WTC11 (cell line): Measurements from ENCODE around the gene CST3. TPM values are rescaled to one million over a fixed set of nuclear protein-coding genes. Genes with fewer than 3 reads are reported as not detected.

Experiments
- ATAC-seq: fragments of 200-7000 bp; cut with Tn5 transposase; 2 replicates; pipeline ENCODE4 v1.10.0; 2021; ENCODE audit warnings: mild to moderate bottlenecking, moderate library complexity
- CTCF ChIA-PET: fragments of 300-600 bp; sonication (Branson Sonifier 250); formaldehyde crosslinking; loops from one replicate; lab custom pipeline; 2021; ENCODE audit warnings: antibody characterized with exemption; lab: Charles Lee
- POLR2A ChIA-PET: fragments of 350-600 bp; sonication (Branson Sonifier 250); formaldehyde crosslinking; loops from one replicate; lab custom pipeline; 2021; ENCODE audit warnings: antibody characterized with exemption; lab: Charles Lee
- DNase-seq: peaks from one replicate; pipeline ENCODE4 v3.0.0; 2021; ENCODE audit warnings: low spot score
- H3K27ac Mint-ChIP-seq: 2 replicates; pipeline ENCODE4 v1.8.0; 2021; ENCODE audit warnings: mixed read lengths
- H3K27me3 Mint-ChIP-seq: 2 replicates; pipeline ENCODE4 v1.8.0; 2021; ENCODE audit warnings: low read depth, mild to moderate bottlenecking, moderate library complexity, mixed read lengths
- H3K36me3 Mint-ChIP-seq: 2 replicates; pipeline ENCODE4 v1.8.0; 2021; ENCODE audit warnings: mixed read lengths
- H3K4me1 Mint-ChIP-seq: 2 replicates; pipeline ENCODE4 v1.8.0; 2022; ENCODE audit warnings: mixed read lengths
- H3K4me3 Mint-ChIP-seq: 2 replicates; pipeline ENCODE4 v1.8.0; 2021; ENCODE audit warnings: mild to moderate bottlenecking, moderate library complexity, mixed read lengths
- H3K9me3 Mint-ChIP-seq: 2 replicates; pipeline ENCODE4 v1.8.0; 2021; ENCODE audit warnings: mixed read lengths
- ATF6 ChIP-seq: sonication (generic); formaldehyde crosslinking; IDR thresholded peaks from 2 replicates; pipeline ENCODE4 v1.8.1; 2023; ENCODE audit warnings: mild to moderate bottlenecking, missing genetic modification reagents
- E2F1 ChIP-seq: sonication (generic); formaldehyde crosslinking; IDR thresholded peaks from 2 replicates; pipeline ENCODE4 v1.8.0; 2022; ENCODE audit warnings: mild to moderate bottlenecking, missing genetic modification reagents
- E2F4 ChIP-seq: sonication (generic); formaldehyde crosslinking; IDR thresholded peaks from 2 replicates; pipeline ENCODE4 v1.8.1; 2022; ENCODE audit warnings: low read depth, mild to moderate bottlenecking, moderate library complexity, missing genetic modification reagents, borderline replicate concordance
- EMX1 ChIP-seq: fragments of 250-450 bp; sonication (Bioruptor Pico); IDR thresholded peaks from 2 replicates; pipeline ENCODE4 v1.8.0; 2021; ENCODE audit warnings: mild to moderate bottlenecking
- ERG ChIP-seq: fragments of 250-450 bp; sonication (Bioruptor Pico); IDR thresholded peaks from 2 replicates; pipeline ENCODE4 v1.8.0; 2021; ENCODE audit warnings: mild to moderate bottlenecking
- FOXP4 ChIP-seq: sonication (generic); formaldehyde crosslinking; IDR thresholded peaks from 2 replicates; pipeline ENCODE4 v1.8.0; 2022; ENCODE audit warnings: mild to moderate bottlenecking, missing genetic modification reagents
- GABPB1 ChIP-seq: sonication (generic); formaldehyde crosslinking; IDR thresholded peaks from 2 replicates; pipeline ENCODE4 v1.8.1; 2023; ENCODE audit warnings: mild to moderate bottlenecking, missing genetic modification reagents
- GTF2I ChIP-seq: fragments of 250-450 bp; sonication (Bioruptor Pico); conservative IDR thresholded peaks from 2 replicates; pipeline ENCODE4 v1.4.0; 2021; ENCODE audit warnings: mild to moderate bottlenecking
- JUN ChIP-seq: sonication (generic); formaldehyde crosslinking; IDR thresholded peaks from 2 replicates; pipeline ENCODE4 v1.8.0; 2023; ENCODE audit warnings: mild to moderate bottlenecking, missing genetic modification reagents
- NR2C2 ChIP-seq: sonication (generic); formaldehyde crosslinking; IDR thresholded peaks from 2 replicates; pipeline ENCODE4 v1.8.0; 2022; ENCODE audit warnings: mild to moderate bottlenecking, missing genetic modification reagents
- PREB ChIP-seq: sonication (generic); formaldehyde crosslinking; IDR thresholded peaks from 2 replicates; pipeline ENCODE4 v1.8.1; 2022; ENCODE audit warnings: mild to moderate bottlenecking, missing genetic modification reagents, moderate library complexity, borderline replicate concordance
- RORB ChIP-seq: fragments of 250-450 bp; sonication (Bioruptor Pico); IDR thresholded peaks from 2 replicates; pipeline ENCODE4 v1.9.0; 2021; ENCODE audit warnings: mild to moderate bottlenecking
- STAT6 ChIP-seq: sonication (generic); formaldehyde crosslinking; conservative IDR thresholded peaks from 2 replicates; pipeline ENCODE4 v1.8.1; 2023; ENCODE audit warnings: mild to moderate bottlenecking, low read depth, missing genetic modification reagents, moderate library complexity
- TCF7 ChIP-seq: sonication (generic); formaldehyde crosslinking; IDR thresholded peaks from 2 replicates; pipeline ENCODE4 v1.8.0; 2022; ENCODE audit warnings: mild to moderate bottlenecking, low read depth, missing genetic modification reagents, moderate library complexity
- TEAD4 ChIP-seq: sonication (generic); formaldehyde crosslinking; IDR thresholded peaks from 2 replicates; pipeline ENCODE4 v1.8.0; 2022; ENCODE audit warnings: mild to moderate bottlenecking, missing genetic modification reagents
- USF1 ChIP-seq: sonication (generic); formaldehyde crosslinking; IDR thresholded peaks from 2 replicates; pipeline ENCODE4 v1.8.0; 2022; ENCODE audit warnings: mild to moderate bottlenecking, missing genetic modification reagents
- ZBTB43 ChIP-seq: sonication (generic); formaldehyde crosslinking; IDR thresholded peaks from 2 replicates; pipeline ENCODE4 v1.8.1; 2023; ENCODE audit warnings: mild to moderate bottlenecking, missing genetic modification reagents
- ZNF416 ChIP-seq: fragments of 250-450 bp; sonication (Bioruptor Pico); IDR thresholded peaks from 2 replicates; pipeline ENCODE4 v1.9.0; 2021; ENCODE audit warnings: mild to moderate bottlenecking, inconsistent platforms
- ZNF423 ChIP-seq: fragments of 250-450 bp; sonication (Bioruptor Pico); IDR thresholded peaks from 2 replicates; pipeline ENCODE4 v2.1.2; 2022; ENCODE audit warnings: mild to moderate bottlenecking, moderate library complexity
- ZNF671 ChIP-seq: fragments of 250-450 bp; sonication (Bioruptor Pico); IDR thresholded peaks from 2 replicates; pipeline ENCODE4 v1.8.0; 2021; ENCODE audit warnings: mild to moderate bottlenecking
- total RNA-seq: library from RNA; stranded (reverse); gene quantifications from 3 replicates; pipeline ENCODE4 v1.2.3, GENCODE V29; 2021

CST3 gene
- total RNA-seq, 1 experiment from 2014 or later, result 52.1 TPM

GRCh38 chr20:23669327-23669726 lies 31.6 kb upstream of the CST3 start:
- TF ChIP-seq ERG (no peak), GTF2I (CRISPR knock-in tag) (no peak), EMX1 (CRISPR knock-in tag) (no peak), TEAD4 (CRISPR knock-in tag) (no peak), ZNF423 (CRISPR knock-in tag) (no peak), E2F4 (CRISPR knock-in tag) (no peak), JUN (CRISPR knock-in tag) (no peak), USF1 (CRISPR knock-in tag) (no peak), GABPB1 (no peak), ZNF416 (CRISPR knock-in tag) (no peak), RORB (CRISPR knock-in tag) (no peak), ZNF671 (CRISPR knock-in tag) (no peak), ZBTB43 (CRISPR knock-in tag) (no peak), STAT6 (CRISPR knock-in tag) (no peak), PREB (no peak), FOXP4 (CRISPR knock-in tag) (no peak), E2F1 (no peak), TCF7 (CRISPR knock-in tag) (no peak), NR2C2 (CRISPR knock-in tag) (no peak), ATF6 (CRISPR knock-in tag) (no peak)
- no peak overlapping the region for H3K27ac Mint-ChIP-seq
- H3K9me3 Mint-ChIP-seq, result peaks cover 5% of the 10 kb centered on the region; the same call in 1 of the 2 replicates
- CTCF ChIA-PET, result interaction anchor here (0.6 to 3.6 kb wide), 21 partner anchors 9 to 278 kb away, joined by 3 to 19 read pairs (median 5); no protein-coding TSS in a partner anchor
- no peak for DNase-seq
- POLR2A ChIA-PET, result no interaction called here
- H3K27me3 Mint-ChIP-seq, result peaks cover 3% of the 10 kb centered on the region; the same call in 1 of the 2 replicates
- ATAC-seq, result no peak
- H3K4me3 Mint-ChIP-seq, result no peak overlapping the region
- no peaks in the 10 kb centered on the region for H3K36me3 Mint-ChIP-seq
- no peaks in the 10 kb centered on the region for H3K4me1 Mint-ChIP-seq
